H9 (cell line): ENCODE results near the gene MYH11. TPM values are rescaled to one million over a fixed set of nuclear protein-coding genes. Genes with fewer than 3 reads are reported as not detected.

Experiments
- DNase-seq: peaks from one replicate; pipeline ENCODE4 v3.0.0-alpha.2; 2017
- H2AFZ ChIP-seq: one replicate; pipeline ENCODE4 v1.6.1; 2013; ENCODE audit warnings: mild to moderate bottlenecking, low read length, control low read depth, moderate library complexity
- H2AK5ac ChIP-seq: 2 replicates; pipeline ENCODE4 v1.6.1; 2013; ENCODE audit warnings: low read length, control low read depth, mixed read lengths; ENCODE audit not compliant: insufficient read length
- H2BK120ac ChIP-seq: one replicate; pipeline ENCODE4 v1.6.1; 2013; ENCODE audit warnings: low read depth, mild to moderate bottlenecking, low read length, control low read depth, inconsistent platforms; ENCODE audit not compliant: poor library complexity, severe bottlenecking
- H2BK12ac ChIP-seq: 2 replicates; pipeline ENCODE4 v1.6.1; 2013; ENCODE audit warnings: low read length, control low read depth, mixed read lengths, low read depth; ENCODE audit not compliant: insufficient read length
- H2BK15ac ChIP-seq: 2 replicates; pipeline ENCODE4 v1.6.1; 2013; ENCODE audit warnings: low read depth, low read length, control low read depth
- H2BK20ac ChIP-seq: one replicate; pipeline ENCODE4 v1.6.1; 2013; ENCODE audit warnings: low read depth, mild to moderate bottlenecking, low read length, control low read depth, inconsistent platforms; ENCODE audit not compliant: poor library complexity, severe bottlenecking
- H2BK5ac ChIP-seq: 2 replicates; pipeline ENCODE4 v1.6.1; 2013; ENCODE audit warnings: low read length, control low read depth, mixed read lengths; ENCODE audit not compliant: insufficient read length
- H3K14ac ChIP-seq: 2 replicates; pipeline ENCODE4 v1.6.1; 2013; ENCODE audit warnings: low read length, control low read depth; ENCODE audit not compliant: insufficient read depth
- H3K18ac ChIP-seq: 2 replicates; pipeline ENCODE4 v1.6.1; 2013; ENCODE audit warnings: low read depth, mild to moderate bottlenecking, mixed read lengths, low read length, control low read depth; ENCODE audit not compliant: insufficient read length
- H3K23ac ChIP-seq: 2 replicates; pipeline ENCODE4 v1.6.1; 2013; ENCODE audit warnings: low read length, control low read depth, mixed read lengths, low read depth; ENCODE audit not compliant: insufficient read length
- H3K23me2 ChIP-seq: 2 replicates; pipeline ENCODE4 v1.6.1; 2013; ENCODE audit warnings: low read depth, mild to moderate bottlenecking, mixed read lengths, low read length, control low read depth; ENCODE audit not compliant: insufficient read length, poor library complexity, severe bottlenecking
- H3K27ac ChIP-seq: 2 replicates; pipeline ENCODE4 v1.5.1; 2013; ENCODE audit warnings: low read length, control low read depth, mixed read lengths, low read depth; ENCODE audit not compliant: insufficient read length
- H3K27me3 ChIP-seq: 2 replicates; pipeline ENCODE4 v1.6.1; 2013; ENCODE audit warnings: low read length, control low read depth, inconsistent platforms; ENCODE audit not compliant: insufficient read depth
- H3K4ac ChIP-seq: 2 replicates; pipeline ENCODE4 v1.6.1; 2013; ENCODE audit warnings: low read depth, mild to moderate bottlenecking, control low read depth, inconsistent platforms, low read length, moderate library complexity
- H3K4me1 ChIP-seq: 2 replicates; pipeline ENCODE4 v1.6.1; 2013; ENCODE audit warnings: low read length, control low read depth, inconsistent platforms; ENCODE audit not compliant: insufficient read depth
- H3K4me2 ChIP-seq: 2 replicates; pipeline ENCODE4 v1.6.1; 2013; ENCODE audit warnings: low read length, control low read depth, mixed read lengths; ENCODE audit not compliant: insufficient read length, insufficient read depth
- H3K56ac ChIP-seq: 2 replicates; pipeline ENCODE4 v1.6.1; 2013; ENCODE audit warnings: low read depth, mild to moderate bottlenecking, mixed read lengths, low read length, control low read depth; ENCODE audit not compliant: insufficient read length
- H3K79me1 ChIP-seq: 2 replicates; pipeline ENCODE4 v1.6.1; 2013; ENCODE audit warnings: low read depth, mild to moderate bottlenecking, moderate library complexity, low read length, control low read depth, inconsistent platforms; ENCODE audit not compliant: insufficient read depth, poor library complexity, severe bottlenecking
- H3K79me2 ChIP-seq: 2 replicates; pipeline ENCODE4 v1.6.1; 2013; ENCODE audit warnings: low read length, control low read depth, inconsistent platforms; ENCODE audit not compliant: insufficient read depth
- H3K9ac ChIP-seq: 2 replicates; pipeline ENCODE4 v1.6.1; 2013; ENCODE audit warnings: low read length, control low read depth, mixed read lengths; ENCODE audit not compliant: insufficient read length; ENCODE audit errors: extremely low read depth
- H3K9me3 ChIP-seq: one replicate; pipeline ENCODE4 v1.6.1; 2013; ENCODE audit warnings: low read depth, low read length, inconsistent platforms; ENCODE audit not compliant: control insufficient read depth
- H3T11ph ChIP-seq: one replicate; pipeline ENCODE4 v1.6.1; 2013; ENCODE audit warnings: mild to moderate bottlenecking, low read length, control low read depth, inconsistent platforms
- H4K20me1 ChIP-seq: one replicate; pipeline ENCODE4 v1.6.1; 2013; ENCODE audit not compliant: control insufficient read depth, insufficient read length, insufficient read depth
- H4K5ac ChIP-seq: 2 replicates; pipeline ENCODE4 v1.6.1; 2013; ENCODE audit warnings: low read depth, mild to moderate bottlenecking, mixed read lengths, low read length, control low read depth; ENCODE audit not compliant: insufficient read length
- H4K8ac ChIP-seq: replicated peaks from 2 replicates; pipeline ENCODE4 v1.6.1; 2013; ENCODE audit warnings: low read length, control low read depth, mixed read lengths, low read depth; ENCODE audit not compliant: insufficient read length
- H4K91ac ChIP-seq: 2 replicates; pipeline ENCODE4 v1.6.1; 2013; ENCODE audit warnings: low read depth, mild to moderate bottlenecking, moderate library complexity, mixed read lengths, low read length, control low read depth; ENCODE audit not compliant: insufficient read length
- H3K27ac Mint-ChIP-seq, 3 experiments: 2 replicates in 2 of 3; 3 replicates in 1 of 3; pipeline ENCODE4 v1.8.0; 2020 to 2021; ENCODE audit warnings: mixed read lengths in 3 of 3, mild to moderate bottlenecking in 1 of 3, moderate library complexity in 1 of 3
- H3K27me3 Mint-ChIP-seq: 2 replicates; pipeline ENCODE4 v1.8.0; 2021; ENCODE audit warnings: low read depth, mild to moderate bottlenecking, moderate library complexity, mixed read lengths
- H3K36me3 Mint-ChIP-seq, 3 experiments: 2 replicates in 2 of 3; 3 replicates in 1 of 3; pipeline ENCODE4 v1.8.0; 2020 to 2021; ENCODE audit warnings: low read depth in 3 of 3, mixed read lengths in 3 of 3; ENCODE audit not compliant: insufficient read depth in 1 of 3
- H3K4me1 Mint-ChIP-seq, 2 experiments: 2 replicates each; pipeline ENCODE4 v1.8.0; 2020; ENCODE audit warnings: mixed read lengths in 2 of 2
- H3K4me3 Mint-ChIP-seq, 2 experiments: 2 replicates in 1 of 2; 3 replicates in 1 of 2; pipeline ENCODE4 v1.8.0; 2020 to 2021; ENCODE audit warnings: mild to moderate bottlenecking in 2 of 2, mixed read lengths in 2 of 2, moderate library complexity in 1 of 2
- H3K9me3 Mint-ChIP-seq, 2 experiments: 2 replicates in 1 of 2; 3 replicates in 1 of 2; pipeline ENCODE4 v1.8.0; 2020; ENCODE audit warnings: mild to moderate bottlenecking in 2 of 2, mixed read lengths in 2 of 2, moderate library complexity in 1 of 2
- CTCF ChIP-seq: fragments of 200-600 bp; sonication (generic); conservative IDR thresholded peaks from 3 replicates; pipeline ENCODE4 v1.8.0; 2021; ENCODE audit warnings: antibody characterized with exemption, mild to moderate bottlenecking
- WGBS: extraction: QIAGEN DNeasy Blood & Tissue Kit; methylation state at CpG from one replicate; pipeline ENCODE4 v1.1.7; 2013; ENCODE audit warnings: missing lambda C conversion rate, low lambda C conversion rate, mixed read lengths; ENCODE audit not compliant: insufficient read length; ENCODE audit errors: extremely low coverage; 5-methylcytosine and 5-hydroxymethylcytosine counted together
- total RNA-seq: library from RNA; stranded (reverse); gene quantifications from 2 replicates; pipeline ENCODE4 v1.2.1, GENCODE V29; 2021

MYH11 gene
- total RNA-seq, 1 experiment from 2014 or later, result 0.42 TPM

DNA sequence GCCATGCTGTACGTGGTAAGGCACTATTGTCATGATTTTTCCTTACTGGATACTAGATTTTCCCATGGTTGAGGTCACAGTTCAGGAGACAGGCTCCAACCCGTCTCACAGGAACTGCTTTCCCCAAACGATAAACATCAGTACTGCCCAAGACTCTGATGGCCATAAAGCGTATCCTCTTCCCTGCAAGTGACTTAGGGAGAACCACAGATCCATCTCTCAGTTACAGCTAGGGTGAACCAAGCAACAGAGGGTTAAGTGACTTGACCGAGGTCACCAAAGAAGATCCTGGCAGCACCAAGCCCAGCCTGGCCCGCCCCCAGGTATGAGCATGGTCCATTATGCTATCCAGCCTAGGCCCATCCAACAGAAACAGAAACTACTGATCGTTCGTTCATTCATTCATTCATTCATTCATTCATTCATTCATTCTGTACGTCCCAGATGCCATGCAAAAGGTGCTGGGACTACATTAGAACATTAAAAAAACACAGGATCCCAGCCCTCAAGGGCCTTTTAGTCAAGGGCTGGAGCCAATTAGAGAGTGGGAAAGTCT is 31.0 kb downstream of the MYH11 start:
- no peaks in the 10 kb centered on the region for H3K4me1 ChIP-seq
- no peak overlapping the region for H4K8ac ChIP-seq
- no peak overlapping the region for H3T11ph ChIP-seq
- no peaks in the 10 kb centered on the region for H3K23me2 ChIP-seq
- H3K4me2 ChIP-seq, result no peak overlapping the region
- no peak overlapping the region for H2AFZ ChIP-seq
- no peaks in the 10 kb centered on the region for H4K20me1 ChIP-seq
- H3K79me2 ChIP-seq, result no peaks in the 10 kb centered on the region
- Mint-ChIP-seq H3K27me3 (no peaks in the 10 kb centered on the region), H3K4me1 (peaks cover 2 to 3% of the 10 kb centered on the region in 2 experiments; a peak in 1 of 4 replicates), H3K36me3 (no peaks in the 10 kb centered on the region), H3K4me3 (no peak overlapping the region), H3K9me3 (no peaks in the 10 kb centered on the region), H3K27ac (no peak overlapping the region)
- no peak for DNase-seq
- no peak overlapping the region for H3K4ac ChIP-seq
- no peak overlapping the region for H2BK20ac ChIP-seq
- no peak overlapping the region for H3K18ac ChIP-seq
- no peak overlapping the region; the same call in 1 of the 2 replicates for H3K14ac ChIP-seq
- H3K56ac ChIP-seq, result no peak overlapping the region
- no peak overlapping the region for H3K23ac ChIP-seq
- WGBS, result no CpG with 5 or more reads among the region's 9 CpGs
- no peak overlapping the region for H3K27ac ChIP-seq
- H2BK5ac ChIP-seq, result no peak overlapping the region
- H4K91ac ChIP-seq, result no peak overlapping the region
- no peak for TF ChIP-seq CTCF
- no peak overlapping the region for H2BK15ac ChIP-seq
- no peak overlapping the region for H3K9ac ChIP-seq
- H3K79me1 ChIP-seq, result no peaks in the 10 kb centered on the region
- no peaks in the 10 kb centered on the region for H3K9me3 ChIP-seq
- H3K27me3 ChIP-seq, result no peaks in the 10 kb centered on the region
- H2BK12ac ChIP-seq, result no peak overlapping the region
- no peak overlapping the region for H2BK120ac ChIP-seq
- no peak overlapping the region for H4K5ac ChIP-seq
- H2AK5ac ChIP-seq, result no peak overlapping the region
